Measurements from ENCODE around the gene RNF152.
A peak's percentile ranks its signal among the peaks of the same experiment; 100 is the strongest.

Gene RNF152, protein sequence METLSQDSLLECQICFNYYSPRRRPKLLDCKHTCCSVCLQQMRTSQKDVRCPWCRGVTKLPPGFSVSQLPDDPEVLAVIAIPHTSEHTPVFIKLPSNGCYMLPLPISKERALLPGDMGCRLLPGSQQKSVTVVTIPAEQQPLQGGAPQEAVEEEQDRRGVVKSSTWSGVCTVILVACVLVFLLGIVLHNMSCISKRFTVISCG

GRCh38 chr18:61892683-61893308, at the start of gene RNF152:
RNF152 (minus strand) TSS chr18:61893007; CDS start chr18:61816463, 76,544 bp downstream.
- no peak for DNase-seq

- DNase-seq = no peak
Observed at GRCh38 chr18:61941948-61942471, 49.2 kb upstream of the RNF152 start.

- no peak for DNase-seq
Observed at GRCh38 chr18:61939046-61939674, 46.4 kb upstream of the RNF152 start.

GRCh38 chr18:61935362-61935761, 42.6 kb upstream of the RNF152 start:
- DNase-seq = no peak

GRCh38 chr18:61931654-61932379, 39.0 kb upstream of the RNF152 start:
- DNase-seq = no peak

GRCh38 chr18:61929881-61930640, 37.3 kb upstream of the RNF152 start:
- no peak for DNase-seq

DNA sequence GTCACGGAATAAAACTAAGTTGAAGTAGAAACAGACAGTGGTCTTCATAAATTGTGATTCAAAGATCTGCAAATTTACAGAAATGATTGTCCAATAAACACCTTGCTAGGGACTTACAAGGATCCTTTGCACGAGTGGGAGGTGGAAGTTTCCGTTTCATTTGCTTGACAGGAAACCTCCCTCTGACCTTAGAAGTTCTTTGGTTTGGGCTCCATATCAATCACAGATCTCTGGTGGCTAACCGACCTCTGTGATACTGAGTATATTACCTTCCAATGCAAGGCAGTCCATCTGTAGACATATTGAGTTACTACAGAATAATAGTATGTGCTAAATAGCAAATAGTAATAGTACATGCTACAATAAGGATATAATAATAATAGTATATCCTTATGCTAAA, 33.7 kb upstream of the RNF152 start:
- DNase-seq = no peak

DNA sequence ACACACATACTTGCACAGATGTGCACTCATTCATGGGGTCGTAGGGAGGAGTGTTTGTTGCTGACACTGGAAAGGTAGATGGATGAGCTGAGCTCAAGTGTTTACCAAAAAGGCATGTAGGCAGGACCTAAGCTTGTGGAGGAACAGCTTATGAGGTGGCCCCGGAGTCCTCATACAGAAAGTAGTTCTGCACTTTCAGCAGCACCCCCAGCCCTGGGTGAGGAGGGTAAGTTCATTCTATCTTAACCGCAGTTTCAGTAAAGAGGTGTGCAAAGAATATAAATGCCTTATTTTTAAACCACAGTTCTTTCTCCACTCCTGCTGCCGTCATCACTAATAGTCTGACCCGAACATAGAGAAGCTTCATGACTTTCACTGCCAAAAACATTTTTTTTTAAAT, 31.7 kb upstream of the RNF152 start:
- no peak for DNase-seq

DNA sequence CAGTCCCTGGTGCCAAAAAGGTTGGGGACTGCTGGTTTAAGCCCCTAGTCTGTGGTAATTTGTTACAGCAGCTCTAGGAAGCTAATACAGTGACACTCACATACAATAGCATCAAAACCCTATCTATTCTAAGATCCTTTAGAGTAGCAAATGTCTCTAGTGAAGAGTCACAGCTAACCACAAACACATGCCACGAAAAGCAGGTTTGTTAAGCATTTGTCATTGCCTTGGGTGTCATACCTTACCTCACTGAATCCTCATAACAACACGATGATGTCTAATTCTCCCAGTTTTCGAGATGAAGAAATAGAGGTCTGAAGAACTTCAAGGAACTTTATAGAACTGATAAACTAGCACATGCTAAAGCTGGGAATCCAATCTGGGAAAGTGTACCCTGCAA, 29.6 kb upstream of the RNF152 start:
- no peak for DNase-seq

DNA sequence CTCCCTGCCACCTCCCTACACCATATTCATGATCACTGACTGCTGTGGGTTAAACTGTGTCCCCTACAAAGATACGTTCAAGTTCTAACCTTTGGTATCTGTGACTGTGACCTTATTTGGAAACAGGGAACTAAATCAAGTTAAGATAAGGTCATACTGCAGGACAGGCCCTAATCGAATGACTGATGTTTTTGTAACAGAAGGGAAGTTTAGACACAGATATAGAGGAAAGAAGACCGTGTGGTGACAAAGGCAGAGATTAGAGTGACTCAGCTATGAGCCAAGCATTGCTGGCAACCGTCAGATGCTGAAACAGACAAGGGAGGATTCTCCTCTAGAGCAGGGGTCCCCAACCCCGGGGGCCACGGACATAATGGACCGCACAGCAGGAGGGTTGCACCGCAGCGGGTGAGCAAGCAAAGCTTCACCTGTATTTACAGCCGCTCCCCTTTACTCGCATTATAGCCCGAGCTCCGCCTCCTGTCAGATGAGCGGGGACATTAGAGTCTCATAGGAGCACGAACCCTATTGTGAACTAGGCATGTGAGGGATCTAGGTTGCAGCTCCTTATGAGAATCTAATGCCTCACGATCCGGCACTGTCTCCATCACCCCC, 28.9 kb upstream of the RNF152 start:
- no peak for DNase-seq

GRCh38 chr18:61917818-61918217, 25.0 kb upstream of the RNF152 start:
- no peak for DNase-seq

- DNase-seq = no peak
Observed at GRCh38 chr18:61912476-61912875, 19.7 kb upstream of the RNF152 start.

- DNase-seq = no peak
Observed at GRCh38 chr18:61910101-61910500, 17.3 kb upstream of the RNF152 start.

DNA sequence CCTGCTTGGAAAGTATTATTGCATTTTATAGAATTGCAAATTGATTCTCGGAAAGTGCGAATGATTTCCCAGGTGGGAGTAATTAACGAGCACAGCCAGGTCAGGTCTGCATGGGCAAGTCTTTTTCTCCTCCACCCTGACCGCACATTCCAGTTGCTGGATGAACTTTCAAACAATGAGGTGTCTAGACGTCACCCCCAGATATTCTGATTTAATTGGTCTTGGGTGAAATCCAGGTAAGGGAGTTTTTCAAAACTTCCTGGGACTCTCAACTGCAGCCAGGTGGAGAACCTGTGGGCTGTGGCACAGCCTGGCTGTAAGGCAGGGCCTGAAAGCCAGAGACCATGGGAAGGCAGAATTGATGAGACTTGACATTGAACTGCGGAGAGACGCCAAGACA, 15.9 kb upstream of the RNF152 start:
- no peak for DNase-seq

- peak; percentile 51 for DNase-seq
Observed at GRCh38 chr18:61901323-61901986, 8.6 kb upstream of the RNF152 start.

GRCh38 chr18:61900504-61901281, 7.9 kb upstream of the RNF152 start:
- no peak for DNase-seq

GRCh38 chr18:61898640-61899101, 5.9 kb upstream of the RNF152 start:
- DNase-seq = no peak

- DNase-seq = no peak
Observed at GRCh38 chr18:61896757-61897156, 4.0 kb upstream of the RNF152 start.

DNA sequence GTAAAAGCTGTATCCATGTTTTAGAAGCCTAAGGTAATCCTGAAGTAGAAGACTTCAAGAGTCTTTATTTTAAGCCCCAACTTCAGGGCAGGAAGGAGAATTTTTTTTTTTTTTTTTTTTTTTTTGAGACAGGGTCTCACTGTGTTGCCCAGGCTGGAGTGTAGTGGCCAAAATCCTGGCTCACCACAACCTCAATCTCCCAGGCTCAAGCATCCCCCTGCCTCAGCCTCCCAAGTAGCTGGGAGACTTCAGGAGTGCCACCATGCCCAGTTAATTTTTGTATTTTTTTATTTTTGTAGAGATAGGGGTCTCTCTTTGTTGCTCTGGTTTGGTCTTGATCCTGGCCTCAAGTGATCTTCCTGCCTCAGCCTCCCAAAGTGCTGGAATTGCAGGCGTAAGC, 3.3 kb upstream of the RNF152 start:
- no peak for DNase-seq

DNA sequence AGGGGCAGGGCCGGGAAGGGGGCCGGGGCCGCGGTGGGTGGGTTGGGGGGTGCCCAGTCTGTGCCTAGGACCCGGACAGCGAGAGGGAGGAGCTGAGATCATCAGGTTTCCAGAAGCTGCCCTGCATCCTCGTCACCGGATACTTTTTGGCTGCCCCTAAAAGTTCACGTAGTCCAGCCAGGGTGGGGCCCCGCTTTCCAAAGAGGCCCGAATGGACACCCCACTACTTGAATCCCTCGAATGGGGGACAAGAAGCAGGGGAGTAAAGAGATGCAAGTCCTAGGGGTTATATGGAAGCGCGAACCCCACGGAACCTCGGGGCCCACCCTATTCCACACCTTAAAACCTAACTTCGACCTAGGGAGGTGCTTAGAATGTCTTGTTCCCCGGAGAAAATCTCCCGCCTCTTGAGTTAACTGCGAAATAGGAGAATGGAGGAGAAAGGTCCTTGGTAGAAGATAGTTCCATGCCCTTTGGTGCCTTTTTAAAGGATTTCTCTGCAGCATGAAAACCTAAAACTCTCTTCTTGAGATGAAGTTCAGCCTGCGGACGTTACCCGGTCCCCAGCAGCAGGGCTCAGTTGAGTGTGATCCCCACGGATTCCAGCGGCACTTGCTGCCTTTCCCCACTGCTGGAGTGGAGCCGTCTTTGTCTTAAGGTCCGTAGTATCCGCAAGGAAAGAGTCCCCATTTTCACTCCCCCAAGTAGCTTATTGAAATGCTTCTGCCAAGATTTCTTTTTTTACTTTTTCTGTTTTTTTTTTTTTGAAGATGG, 2.1 kb upstream of the RNF152 start:
- DNase-seq = no peak
